ENCODE measurements around the gene CTIF.
A peak's percentile ranks its signal among the peaks of the same experiment; 100 is the strongest.

Gene CTIF

DNA sequence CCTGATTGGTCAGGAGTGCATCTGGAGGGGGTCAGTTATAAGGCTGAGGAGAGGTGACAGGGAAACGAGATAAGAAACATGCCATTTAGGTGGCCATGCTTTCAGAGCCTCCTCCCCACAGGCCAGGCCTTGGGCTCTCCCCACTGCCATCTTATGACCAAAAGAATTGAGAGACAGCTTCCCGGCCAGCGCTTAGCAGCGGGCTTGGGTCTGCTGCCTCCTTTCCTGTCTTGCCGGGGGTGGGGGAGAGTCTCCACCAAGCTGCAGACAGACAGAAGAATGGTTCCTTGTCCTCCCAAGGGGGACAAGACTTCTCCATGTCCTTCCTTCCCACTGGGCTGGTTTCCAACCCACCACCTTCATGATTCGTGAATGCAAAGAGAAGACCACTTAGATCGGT lies 240.6 kb downstream of the CTIF start:
- DNase-seq = no peak

- DNase-seq = no peak
Observed at GRCh38 chr18:48780201-48780912, 241.5 kb downstream of the CTIF start.

- DNase-seq = no peak
Observed at GRCh38 chr18:48780913-48781162, 242.0 kb downstream of the CTIF start.

- peak; percentile 84 for DNase-seq
Observed at GRCh38 chr18:48781163-48781987, 242.5 kb downstream of the CTIF start.

DNA sequence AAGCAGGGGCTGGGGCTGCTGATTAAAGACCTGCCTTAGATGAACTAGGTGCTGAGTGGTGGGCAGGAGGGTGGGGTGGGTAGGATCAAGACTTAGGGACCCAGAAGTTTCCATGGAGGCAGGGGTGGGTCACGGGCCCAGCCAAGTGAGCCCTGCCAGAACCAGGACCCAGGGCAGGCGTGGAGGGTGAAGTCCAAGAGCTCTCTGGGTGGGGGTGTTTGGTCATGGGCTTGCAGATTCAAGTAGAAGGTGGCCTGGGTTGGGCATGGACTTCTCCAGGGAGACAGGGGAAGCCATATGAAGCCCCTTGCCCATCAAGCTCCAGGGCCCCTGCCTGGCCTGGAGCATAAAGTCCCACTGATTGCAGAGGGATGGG lies 243.1 kb downstream of the CTIF start:
- no peak for DNase-seq

DNA sequence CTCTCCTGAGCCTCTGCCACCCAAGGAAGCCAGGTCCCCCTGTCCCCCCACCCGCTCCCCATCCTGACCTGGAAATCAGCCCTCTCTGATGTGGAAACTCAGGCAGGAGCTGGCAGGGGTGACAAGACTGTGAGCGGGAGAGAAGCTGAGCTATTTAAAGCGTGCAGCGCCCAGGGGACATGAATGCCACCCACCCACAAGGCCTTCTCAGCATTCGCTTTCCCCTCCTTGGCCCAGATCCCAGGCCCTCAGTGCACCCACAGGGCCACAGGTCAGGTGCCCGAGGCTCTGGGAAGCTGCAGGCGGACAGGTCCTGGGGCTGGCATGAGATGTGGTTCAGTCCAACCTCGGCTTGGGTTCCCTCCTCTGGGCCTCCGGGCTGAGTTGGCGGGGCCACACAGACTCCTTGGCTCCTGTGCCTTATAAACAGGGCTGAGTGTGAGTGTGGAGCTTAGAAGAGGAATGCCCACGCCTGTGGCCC lies 243.6 kb downstream of the CTIF start:
- peak; percentile 57 for DNase-seq

GRCh38 chr18:48783616-48784520 lies 245.0 kb downstream of the CTIF start:
- DNase-seq = no peak

DNA sequence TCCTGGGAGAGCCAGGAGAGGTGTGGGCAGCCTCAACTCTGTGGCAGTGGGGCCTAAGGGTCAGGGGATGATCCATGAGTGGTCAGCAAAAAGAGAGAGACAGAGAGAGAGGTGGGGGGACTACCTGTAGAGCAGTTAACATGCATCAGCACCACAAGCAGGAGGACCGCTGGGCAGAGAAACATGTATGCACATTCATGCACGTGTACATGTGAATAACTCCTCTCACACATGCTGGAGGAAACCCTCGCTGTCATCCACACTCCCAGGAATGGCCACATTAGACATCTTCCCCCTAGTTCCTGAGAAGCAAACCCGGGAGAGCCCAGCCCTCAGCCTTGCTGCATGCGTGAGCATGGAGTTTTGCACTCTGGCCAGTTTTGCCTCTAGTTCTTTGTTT lies 245.8 kb downstream of the CTIF start:
- no peak for DNase-seq

DNA sequence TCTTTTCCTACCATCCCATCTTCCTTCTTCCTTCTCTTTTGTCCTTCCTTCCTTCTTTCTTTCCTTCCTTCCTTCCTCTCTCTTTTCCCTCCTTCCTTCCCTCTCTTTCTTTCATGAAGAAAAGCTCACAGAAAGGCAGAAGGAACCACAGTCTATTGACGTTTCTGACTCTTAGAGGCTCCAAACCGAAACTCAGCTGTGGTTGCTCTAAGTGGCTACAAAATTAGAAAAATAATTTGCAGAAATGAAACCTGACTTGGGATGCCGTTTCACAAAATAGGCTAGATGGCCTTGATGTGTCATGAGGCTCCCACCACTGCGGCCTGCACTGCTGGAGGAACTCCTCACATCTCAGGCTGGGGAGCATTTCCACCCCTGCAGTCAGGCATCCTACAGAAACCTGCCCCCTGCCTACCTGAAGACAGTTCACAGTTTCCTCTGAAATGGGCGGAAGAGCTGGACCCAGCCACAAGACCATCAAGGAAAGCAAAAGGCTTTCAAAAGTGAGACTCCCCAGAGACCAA lies 246.3 kb downstream of the CTIF start:
- no peak for DNase-seq

GRCh38 chr18:48785736-48786454 lies 247.1 kb downstream of the CTIF start:
- DNase-seq = peak; percentile 12

- peak; percentile 25 for DNase-seq
Observed at GRCh38 chr18:48786455-48787202, 247.8 kb downstream of the CTIF start.

- DNase-seq = peak; percentile 17
Observed at GRCh38 chr18:48787203-48788151, 248.6 kb downstream of the CTIF start.

DNA sequence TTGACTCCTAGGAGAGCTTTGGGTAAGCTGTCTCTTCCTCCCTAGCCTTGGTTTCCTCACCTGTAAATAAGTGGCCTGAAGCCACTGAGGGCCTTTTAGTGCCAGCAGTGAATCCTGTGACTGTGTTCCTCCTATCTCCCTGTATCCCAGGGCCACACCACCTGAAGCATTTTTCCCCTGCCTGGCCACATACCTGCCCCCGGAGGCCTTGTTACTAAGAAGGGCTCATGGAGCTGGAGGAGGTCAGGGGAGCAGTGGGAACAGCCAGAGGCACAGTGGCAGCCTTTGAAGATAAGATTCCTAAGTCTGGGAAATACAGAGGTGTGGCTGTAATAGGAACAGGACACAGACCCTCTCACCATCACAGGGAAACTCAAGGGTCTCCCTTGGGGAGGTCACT lies 249.5 kb downstream of the CTIF start:
- no peak for DNase-seq

DNA sequence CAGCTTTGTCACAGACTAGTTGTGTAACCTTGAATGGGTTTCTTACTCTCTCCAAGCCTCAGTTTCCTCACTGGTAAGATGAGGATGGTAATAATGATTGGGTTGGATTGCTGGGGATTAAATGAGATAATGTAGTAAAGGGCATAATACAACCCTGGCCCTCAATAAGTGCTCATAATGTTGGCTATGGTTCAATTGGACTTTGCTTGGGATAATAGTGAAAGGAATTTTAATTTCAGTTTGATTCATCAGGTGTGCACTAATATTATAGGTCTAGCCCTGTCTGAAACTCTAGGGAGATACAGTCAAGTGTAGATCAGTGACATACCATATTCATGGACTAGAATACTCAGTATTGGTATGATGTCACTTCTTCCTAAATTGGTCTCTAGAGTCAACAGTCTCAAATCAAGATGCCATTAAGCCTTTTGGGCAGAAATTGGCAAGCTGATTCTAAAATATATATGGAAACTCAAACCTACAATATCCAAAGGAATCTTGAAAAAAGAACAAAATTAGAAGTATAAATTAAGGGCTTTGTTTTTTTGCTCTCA lies 250.5 kb downstream of the CTIF start:
- no peak for DNase-seq

DNA sequence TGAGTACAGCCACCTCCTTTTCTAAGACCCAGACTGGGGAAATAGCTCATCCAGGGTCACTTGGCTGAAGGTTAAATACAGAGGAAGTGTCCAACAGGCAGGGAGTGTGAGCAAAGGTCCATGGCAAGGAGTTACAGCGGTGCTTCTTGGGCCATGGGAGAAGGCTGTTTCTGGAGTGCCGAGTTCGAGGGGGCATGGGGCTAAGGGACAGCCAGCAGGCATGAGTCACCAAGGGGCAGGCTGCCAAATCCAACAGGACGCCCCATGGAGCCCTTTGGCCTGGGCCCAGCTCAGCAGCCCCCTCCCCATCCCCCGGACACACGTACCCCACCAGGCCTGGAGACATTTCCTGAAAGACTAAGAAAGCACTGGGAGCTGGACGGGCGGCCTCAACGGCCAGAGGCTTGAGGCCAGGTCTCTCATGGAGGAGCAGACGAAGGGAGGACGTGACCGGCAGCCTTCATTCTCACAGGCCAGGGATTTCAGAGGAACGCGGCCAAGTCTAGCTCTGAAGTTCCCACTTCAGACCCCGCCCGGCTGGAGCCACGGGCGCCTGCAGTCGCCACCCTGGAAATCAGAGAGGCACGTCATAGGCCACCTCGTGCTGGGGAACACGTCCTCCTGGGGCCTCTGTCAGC lies 251.5 kb downstream of the CTIF start:
- DNase-seq = peak; percentile 64

- DNase-seq = peak; percentile 13
Observed at GRCh38 chr18:48790869-48791635, 252.2 kb downstream of the CTIF start.

DNA sequence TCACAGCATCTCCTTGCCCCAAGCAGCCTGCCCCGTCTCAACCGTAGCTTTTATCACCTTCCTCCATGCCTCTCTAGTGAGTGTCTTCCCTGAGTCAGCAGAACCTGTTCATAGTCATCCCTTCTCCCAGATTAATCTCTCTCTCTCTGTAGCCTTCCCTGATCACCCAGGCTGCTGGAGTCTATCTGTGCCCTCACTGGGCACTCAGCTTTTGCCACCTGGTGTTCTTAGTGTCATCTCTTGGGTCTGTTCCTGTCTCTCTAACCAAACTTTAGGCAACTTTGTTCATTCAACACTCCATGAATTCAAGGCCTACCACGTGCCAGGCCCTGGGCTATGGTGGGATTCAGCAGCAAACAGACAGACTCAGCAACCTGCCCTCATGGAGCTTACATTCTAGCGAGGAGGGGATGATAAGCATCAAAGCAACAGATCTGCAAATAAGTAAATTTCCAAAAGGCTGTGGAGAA lies 252.8 kb downstream of the CTIF start:
- no peak for DNase-seq

GRCh38 chr18:48792141-48792540 lies 253.3 kb downstream of the CTIF start:
- DNase-seq = peak; percentile 14
